Testis (tissue), 2 donors: ENCODE data around the gene PPP1R12B.
"Not testable (repeated sequence)": the region's sequence is repeated elsewhere in the genome, so short reads cannot be mapped to it uniquely, and the experiment has no call there.

Source experiments
- CTCF ChIP-seq, 3 experiments: fragments of 450-650 bp in 2 of 3; fragments of 200-600 bp in 1 of 3; sonication (generic) in 1 of 3; IDR thresholded peaks; one replicate each; pipeline ENCODE4 v1.5.1; 2016 to 2019; ENCODE audit warnings: antibody characterized with exemption in 3 of 3, mild to moderate bottlenecking in 2 of 3, moderate library complexity in 1 of 3
- POLR2A ChIP-seq: fragments of 450-650 bp; IDR thresholded peaks from one replicate; pipeline ENCODE4 v1.6.1; 2017; ENCODE audit warnings: antibody characterized with exemption, mild to moderate bottlenecking, moderate library complexity

GRCh38 chr1:202488178-202488649 is 139.7 kb downstream of the PPP1R12B start:
- TF ChIP-seq CTCF (IDR thresholded peaks at IDR 0.05); POLR2A: not testable (repeated sequence)
